ENCODE measurements around the gene NOS1AP. TPM values are rescaled to one million over a fixed set of nuclear protein-coding genes. Genes with fewer than 3 reads are reported as not detected.

Gene NOS1AP
- polyA plus RNA-seq, 1 of the 3 experiments (the other 2 are of a cell fraction): 0.03 TPM

DNA sequence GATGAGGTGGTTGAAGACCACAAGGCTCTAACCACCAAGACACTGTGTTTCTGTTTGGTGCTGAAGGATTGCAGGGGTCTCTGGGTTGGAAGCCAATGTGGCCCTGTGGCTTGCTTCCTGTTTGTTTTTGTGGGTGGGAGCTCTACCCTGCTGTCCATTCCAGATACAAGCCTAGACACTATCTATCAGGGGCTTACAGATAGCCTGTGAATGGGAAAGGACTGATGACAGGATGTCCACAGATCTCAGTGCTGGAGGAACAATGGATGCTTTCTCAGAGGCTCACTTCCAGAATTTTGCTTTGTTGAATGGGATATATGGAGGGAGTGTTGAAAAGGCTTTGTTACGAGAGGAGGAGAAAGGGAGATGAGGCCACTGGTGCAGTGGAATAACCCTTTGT is 69.7 kb downstream of the NOS1AP start:
- no peak overlapping the region for H3K27ac ChIP-seq (ENCODE audit: low read depth in 2 of 2, low read length in 1 of 2)
- peaks cover 6 to 18% of the 10 kb centered on the region in 2 experiments; a peak in 2 of 4 replicates for H3K4me1 ChIP-seq (ENCODE audit: control insufficient read depth in 1 of 2, insufficient read depth in 2 of 2, low read depth in 1 of 2, low read length in 1 of 2)
- no peak overlapping the region for H3K4me3 ChIP-seq (ENCODE audit: low read depth in 2 of 2, low read length in 1 of 2)
- H3K9me3 ChIP-seq: no peaks in the 10 kb centered on the region
- H3K4me2 ChIP-seq: no peak overlapping the region
- WGBS (ENCODE audit: low lambda C conversion rate): 59% methylated on average over 1 of the region's 1 CpG
- no peaks in the 10 kb centered on the region for H3K9me2 ChIP-seq
- H3K27me3 ChIP-seq (ENCODE audit: insufficient read depth): no peaks in the 10 kb centered on the region
- no peaks in the 10 kb centered on the region for H4K20me1 ChIP-seq (ENCODE audit: insufficient read depth)
- H3F3A ChIP-seq (replicated peaks; ENCODE audit: insufficient read depth): no peaks in the 10 kb centered on the region
- ChIA-PET CTCF (no interaction called here), POLR2A (no interaction called here)
- DNase-seq: no peak
- TF ChIP-seq JUND (IDR thresholded peaks at IDR 0.05) (no peak), NRF1 (IDR thresholded peaks at IDR 0.05; ENCODE audit: low read depth, low read length) (no peak), RXRA (IDR thresholded peaks at IDR 0.05; ENCODE audit: borderline replicate concordance, low read depth) (no peak), GABPA (IDR thresholded peaks at IDR 0.05; ENCODE audit: low read depth) (no peak), GATA2 (CRISPR knock-in tag; IDR thresholded peaks at IDR 0.05) (no peak), FOXM1 (IDR thresholded peaks at IDR 0.05; ENCODE audit: low read depth) (no peak), NFIC (IDR thresholded peaks at IDR 0.05; ENCODE audit: borderline replicate concordance) (no peak), RCOR1 (IDR thresholded peaks at IDR 0.05; ENCODE audit: low read length) (no peak), SMC3 (IDR thresholded peaks at IDR 0.05; ENCODE audit: low read depth, low read length) (no peak), MXI1 (IDR thresholded peaks at IDR 0.05; ENCODE audit: low read depth, low read length) (no peak), ELF1 (IDR thresholded peaks at IDR 0.05) (no peak)
- TF ChIP-seq, protein P1, sequence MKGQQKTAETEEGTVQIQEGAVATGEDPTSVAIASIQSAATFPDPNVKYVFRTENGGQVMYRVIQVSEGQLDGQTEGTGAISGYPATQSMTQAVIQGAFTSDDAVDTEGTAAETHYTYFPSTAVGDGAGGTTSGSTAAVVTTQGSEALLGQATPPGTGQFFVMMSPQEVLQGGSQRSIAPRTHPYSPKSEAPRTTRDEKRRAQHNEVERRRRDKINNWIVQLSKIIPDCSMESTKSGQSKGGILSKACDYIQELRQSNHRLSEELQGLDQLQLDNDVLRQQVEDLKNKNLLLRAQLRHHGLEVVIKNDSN (IDR thresholded peaks at IDR 0.05; ENCODE audit: borderline replicate concordance, low read depth): no peak
- TF ChIP-seq, protein P2, sequence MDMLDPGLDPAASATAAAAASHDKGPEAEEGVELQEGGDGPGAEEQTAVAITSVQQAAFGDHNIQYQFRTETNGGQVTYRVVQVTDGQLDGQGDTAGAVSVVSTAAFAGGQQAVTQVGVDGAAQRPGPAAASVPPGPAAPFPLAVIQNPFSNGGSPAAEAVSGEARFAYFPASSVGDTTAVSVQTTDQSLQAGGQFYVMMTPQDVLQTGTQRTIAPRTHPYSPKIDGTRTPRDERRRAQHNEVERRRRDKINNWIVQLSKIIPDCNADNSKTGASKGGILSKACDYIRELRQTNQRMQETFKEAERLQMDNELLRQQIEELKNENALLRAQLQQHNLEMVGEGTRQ (IDR thresholded peaks at IDR 0.05; ENCODE audit: borderline replicate concordance, low read depth, low read length): no peak
- TF ChIP-seq, protein P3, sequence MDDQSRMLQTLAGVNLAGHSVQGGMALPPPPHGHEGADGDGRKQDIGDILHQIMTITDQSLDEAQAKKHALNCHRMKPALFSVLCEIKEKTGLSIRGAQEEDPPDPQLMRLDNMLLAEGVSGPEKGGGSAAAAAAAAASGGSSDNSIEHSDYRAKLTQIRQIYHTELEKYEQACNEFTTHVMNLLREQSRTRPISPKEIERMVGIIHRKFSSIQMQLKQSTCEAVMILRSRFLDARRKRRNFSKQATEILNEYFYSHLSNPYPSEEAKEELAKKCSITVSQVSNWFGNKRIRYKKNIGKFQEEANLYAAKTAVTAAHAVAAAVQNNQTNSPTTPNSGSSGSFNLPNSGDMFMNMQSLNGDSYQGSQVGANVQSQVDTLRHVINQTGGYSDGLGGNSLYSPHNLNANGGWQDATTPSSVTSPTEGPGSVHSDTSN (IDR thresholded peaks at IDR 0.05): no peak
- H3K79me2 ChIP-seq (ENCODE audit: insufficient read depth): no peaks in the 10 kb centered on the region
- H2AFZ ChIP-seq (ENCODE audit: low read depth): no peak overlapping the region
- no peak overlapping the region for H3K9ac ChIP-seq
- H3K36me3 ChIP-seq (replicated peaks in 1 of 2; ENCODE audit: control insufficient read depth in 1 of 2, insufficient read depth in 2 of 2, low read length in 1 of 2): no peaks in the 10 kb centered on the region

DNA sequence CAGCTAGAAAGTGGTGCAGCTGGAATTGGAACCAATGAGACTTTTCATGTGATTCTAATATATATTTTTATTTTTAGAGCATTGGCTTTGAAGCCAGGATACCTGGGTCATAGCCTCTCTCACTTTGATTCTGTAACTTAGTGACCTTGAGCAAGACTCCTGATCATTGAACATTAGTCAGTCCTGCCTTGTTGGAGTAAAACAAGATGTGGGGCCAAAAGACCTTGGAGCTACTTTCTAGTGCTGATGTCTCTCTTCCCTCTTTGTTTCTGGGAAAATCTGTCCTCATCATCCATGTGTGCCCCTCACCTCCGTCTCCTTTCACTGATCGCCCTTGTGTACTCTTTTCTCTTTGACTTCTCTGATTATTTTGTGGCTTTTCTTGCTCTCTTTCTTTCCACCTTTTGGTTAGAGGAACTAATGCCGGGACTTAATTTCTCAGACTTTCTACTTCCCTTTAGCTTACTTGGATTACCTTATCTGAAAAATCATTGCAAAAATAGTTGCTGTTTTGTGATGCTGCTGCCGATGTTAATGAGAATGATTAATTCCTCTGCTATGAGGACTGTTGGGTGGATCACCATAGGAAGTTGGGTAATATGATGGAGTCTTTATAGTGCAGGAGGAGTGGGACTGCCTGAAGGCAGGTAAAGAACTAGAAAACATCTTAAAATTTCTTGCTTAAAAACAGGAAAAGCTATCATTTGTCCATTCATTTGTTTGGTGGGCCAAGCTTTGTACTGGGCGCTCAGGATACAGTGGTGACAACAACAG is 72.0 kb downstream of the NOS1AP start:
- ChIA-PET POLR2A (no interaction called here), CTCF (no interaction called here)
- H3K4me3 ChIP-seq (ENCODE audit: low read depth in 2 of 2, low read length in 1 of 2): no peak overlapping the region
- H4K20me1 ChIP-seq (ENCODE audit: insufficient read depth): no peaks in the 10 kb centered on the region
- TF ChIP-seq RXRA (IDR thresholded peaks at IDR 0.05; ENCODE audit: borderline replicate concordance, low read depth) (no peak), CHD2 (IDR thresholded peaks at IDR 0.05; ENCODE audit: low read length, partially characterized antibody) (no peak), SIN3A (IDR thresholded peaks at IDR 0.05; ENCODE audit: borderline replicate concordance, low read depth, low read length) (no peak)
- no peaks in the 10 kb centered on the region for H3K27me3 ChIP-seq (ENCODE audit: insufficient read depth)
- WGBS (ENCODE audit: low lambda C conversion rate): 65% methylated on average over 5 of the region's 5 CpGs
- H3K79me2 ChIP-seq (ENCODE audit: insufficient read depth): no peaks in the 10 kb centered on the region
- no peak for DNase-seq
- no peak overlapping the region for H3K9ac ChIP-seq
- no peak overlapping the region for H2AFZ ChIP-seq (ENCODE audit: low read depth)
- no peaks in the 10 kb centered on the region for H3K36me3 ChIP-seq (replicated peaks in 1 of 2; ENCODE audit: control insufficient read depth in 1 of 2, insufficient read depth in 2 of 2, low read length in 1 of 2)
- no peak overlapping the region for H3K27ac ChIP-seq (ENCODE audit: low read depth in 2 of 2, low read length in 1 of 2)
- no peaks in the 10 kb centered on the region for H3K9me2 ChIP-seq
- H3F3A ChIP-seq (replicated peaks; ENCODE audit: insufficient read depth): no peaks in the 10 kb centered on the region
- no peak overlapping the region for H3K4me2 ChIP-seq
- no peaks in the 10 kb centered on the region for H3K9me3 ChIP-seq
- H3K4me1 ChIP-seq (ENCODE audit: control insufficient read depth in 1 of 2, insufficient read depth in 2 of 2, low read depth in 1 of 2, low read length in 1 of 2): peaks cover 2 to 17% of the 10 kb centered on the region in 2 experiments; a peak in 2 of 4 replicates

Data from SK-N-SH (cell line).